Activated naive CD4-positive, alpha-beta T cell treated with anti-CD3 and anti-CD28 coated beads, Interleukin-2, amount 50 U/mL, for 24 hours (primary cell): ENCODE results near the gene CDC16.

ENCODE experiments used
- H3K27ac Mint-ChIP-seq: one replicate; pipeline ENCODE4 v1.8.0; 2021; ENCODE audit warnings: mild to moderate bottlenecking, mixed read lengths
- H3K27me3 Mint-ChIP-seq: one replicate; pipeline ENCODE4 v1.8.0; 2021; ENCODE audit warnings: mixed read lengths
- H3K36me3 Mint-ChIP-seq: one replicate; pipeline ENCODE4 v1.8.0; 2021; ENCODE audit warnings: mixed read lengths
- H3K4me1 Mint-ChIP-seq: one replicate; pipeline ENCODE4 v1.8.0; 2021; ENCODE audit warnings: mixed read lengths
- H3K4me3 Mint-ChIP-seq: one replicate; pipeline ENCODE4 v1.8.0; 2021; ENCODE audit warnings: mild to moderate bottlenecking, mixed read lengths
- H3K9me3 Mint-ChIP-seq: one replicate; pipeline ENCODE4 v1.8.0; 2021; ENCODE audit warnings: mixed read lengths

CDC16 gene

DNA sequence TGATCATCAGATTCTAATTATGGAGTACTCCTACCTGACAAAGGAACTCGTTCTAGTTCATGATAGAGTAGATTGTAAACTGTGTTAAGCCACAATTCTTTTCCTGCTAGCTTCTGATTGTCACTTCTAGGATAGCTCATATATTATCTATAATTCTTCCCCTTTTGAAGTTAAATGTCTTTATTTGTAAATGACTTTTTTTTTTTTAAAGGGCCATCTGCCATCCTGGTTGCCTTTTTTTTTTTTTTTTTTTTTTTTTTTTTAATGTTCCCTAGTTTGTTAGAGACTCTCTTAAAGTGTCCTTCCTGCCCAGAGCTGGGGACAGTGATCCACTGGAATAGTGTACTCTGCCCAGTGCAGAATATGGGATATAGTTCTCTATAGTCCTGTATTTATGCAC, 83.9 kb downstream of the CDC16 start:
- H3K27ac Mint-ChIP-seq = peak overlapping the region; percentile 35
- no peak overlapping the region for H3K4me3 Mint-ChIP-seq
- H3K27me3 Mint-ChIP-seq = no peaks in the 10 kb centered on the region
- H3K9me3 Mint-ChIP-seq = no peaks in the 10 kb centered on the region
- H3K36me3 Mint-ChIP-seq = peaks cover 18% of the 10 kb centered on the region
- H3K4me1 Mint-ChIP-seq = peaks cover 61% of the 10 kb centered on the region

DNA sequence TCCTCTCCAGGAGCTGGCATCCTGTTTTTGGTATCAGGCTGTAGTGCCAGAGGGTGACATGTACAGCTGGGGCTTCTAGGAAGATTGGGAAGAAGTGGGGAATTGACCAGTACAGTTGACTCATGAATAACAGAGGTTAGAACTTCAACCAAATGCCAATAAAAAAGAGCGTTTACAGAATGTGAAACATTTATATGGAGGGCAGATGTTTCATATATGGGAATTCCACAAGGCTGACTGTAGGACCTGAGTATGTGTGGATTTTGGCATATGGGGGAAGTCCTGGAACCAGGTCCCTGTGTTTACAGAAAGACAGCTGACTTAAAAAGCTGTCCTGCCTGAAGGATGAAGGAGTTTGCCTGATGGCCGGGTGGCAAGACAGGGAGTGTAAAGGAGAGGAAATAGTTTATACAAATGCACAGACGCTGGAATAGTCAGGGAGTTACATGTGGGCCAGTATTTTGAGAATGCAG, 84.8 kb downstream of the CDC16 start:
- Mint-ChIP-seq H3K27ac (peak overlapping the region; percentile 48), H3K4me1 (peaks cover 58% of the 10 kb centered on the region), H3K9me3 (no peaks in the 10 kb centered on the region), H3K4me3 (no peak overlapping the region), H3K36me3 (peaks cover 26% of the 10 kb centered on the region), H3K27me3 (no peaks in the 10 kb centered on the region)

DNA sequence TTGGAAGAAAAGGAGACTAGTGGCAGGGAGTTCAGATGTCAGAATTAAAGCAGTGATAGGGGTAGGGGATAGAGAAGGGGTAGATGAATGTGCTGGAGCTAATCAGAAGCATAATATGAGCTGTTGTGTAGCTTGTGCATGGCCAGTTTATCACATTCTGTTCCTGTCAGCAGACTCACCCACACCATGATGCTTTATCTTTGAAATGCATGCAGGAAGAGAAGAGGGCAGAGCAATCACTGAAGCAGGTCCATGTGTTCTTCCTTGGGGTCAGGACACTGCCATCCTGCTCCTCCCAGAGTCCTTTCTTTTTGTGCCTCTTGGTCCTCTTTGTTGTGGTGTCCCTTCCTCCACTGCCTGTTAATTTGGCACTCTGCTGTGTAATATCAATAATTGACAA, 85.4 kb downstream of the CDC16 start:
- H3K9me3 Mint-ChIP-seq = no peaks in the 10 kb centered on the region
- no peak overlapping the region for H3K27ac Mint-ChIP-seq
- H3K36me3 Mint-ChIP-seq = peaks cover 25% of the 10 kb centered on the region
- H3K27me3 Mint-ChIP-seq = no peaks in the 10 kb centered on the region
- no peak overlapping the region for H3K4me3 Mint-ChIP-seq
- peaks cover 54% of the 10 kb centered on the region for H3K4me1 Mint-ChIP-seq

DNA sequence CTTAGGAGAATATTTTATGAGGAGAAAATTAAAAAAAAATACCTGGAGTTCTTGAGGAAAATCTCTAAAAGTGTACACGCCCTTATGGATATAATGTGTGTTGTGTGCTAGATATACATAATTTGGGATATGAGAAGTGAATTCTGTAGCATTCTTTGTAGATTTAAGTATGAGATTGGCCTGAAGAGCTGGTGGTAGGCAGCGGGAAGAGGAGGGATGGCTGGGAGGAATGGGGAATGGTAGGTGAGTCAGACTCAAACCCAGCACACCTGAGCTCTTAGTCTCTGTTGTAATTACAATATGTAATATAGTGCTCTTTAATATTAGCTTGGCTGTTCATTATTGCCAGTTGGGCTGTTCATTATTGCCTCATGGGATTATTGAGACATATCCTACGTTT, 86.6 kb downstream of the CDC16 start:
- Mint-ChIP-seq H3K36me3 (peaks cover 28% of the 10 kb centered on the region), H3K4me1 (peaks cover 58% of the 10 kb centered on the region), H3K9me3 (no peaks in the 10 kb centered on the region), H3K27ac (no peak overlapping the region), H3K27me3 (no peaks in the 10 kb centered on the region), H3K4me3 (no peak overlapping the region)
